K562 (cell line): ENCODE data around the gene UBE2H. TPM values are rescaled to one million over a fixed set of nuclear protein-coding genes. Genes with fewer than 3 reads are reported as not detected.

Experiments used
- DPF2 ChIP-seq: fragments of 450-650 bp; IDR thresholded peaks from 2 replicates; pipeline ENCODE4 v1.6.1; 2016
- EHMT2 ChIP-seq: fragments of 450-650 bp; IDR thresholded peaks from 2 replicates; pipeline ENCODE4 v1.6.1; 2018; ENCODE audit warnings: antibody characterized with exemption
- FIP1L1 ChIP-seq: fragments of 200-400 bp; formaldehyde crosslinking; IDR thresholded peaks from 2 replicates; pipeline ENCODE4 v1.6.1; 2018; ENCODE audit warnings: mild to moderate bottlenecking, low read depth, low read length; ENCODE audit not compliant: poor library complexity, severe bottlenecking
- GTF2A2 ChIP-seq: IDR thresholded peaks from 2 replicates; pipeline ENCODE4 v1.6.1; 2016; ENCODE audit warnings: mild to moderate bottlenecking, missing genetic modification characterization, missing compliant biosample characterization
- HNRNPUL1 ChIP-seq: fragments of 200-400 bp; formaldehyde crosslinking; IDR thresholded peaks from 2 replicates; pipeline ENCODE4 v1.6.1; 2017; ENCODE audit warnings: low read length
- MYC ChIP-seq, 2 experiments: fragments of 250-450 bp in 1 of 2; sonication (Bioruptor Pico) in 1 of 2; IDR thresholded peaks; 2 replicates each; pipeline versions ENCODE4 v1.5.1 to v1.6.1; 2012 to 2021; ENCODE audit warnings: low read depth in 2 of 2, borderline replicate concordance in 1 of 2, improper control_type of control experiment in 1 of 2, low read length in 1 of 2, mild to moderate bottlenecking in 1 of 2, moderate library complexity in 1 of 2
- POLR2B ChIP-seq: fragments of 450-650 bp; IDR thresholded peaks from 2 replicates; pipeline ENCODE4 v1.6.1; 2018; ENCODE audit warnings: low read depth; ENCODE audit not compliant: partially characterized antibody
- PURB ChIP-seq: sonication (generic); formaldehyde crosslinking; IDR thresholded peaks from 2 replicates; pipeline ENCODE4 v1.9.0; 2021; ENCODE audit warnings: low read depth, mild to moderate bottlenecking, missing genetic modification reagents
- SRSF1 ChIP-seq: fragments of 200-400 bp; formaldehyde crosslinking; IDR thresholded peaks from 2 replicates; pipeline ENCODE4 v1.6.1; 2017; ENCODE audit warnings: mild to moderate bottlenecking, low read depth, low read length, moderate library complexity
- TAF7 ChIP-seq: fragments of 450-650 bp; IDR thresholded peaks from 2 replicates; pipeline ENCODE4 v1.6.1; 2016; ENCODE audit warnings: missing genetic modification characterization, missing compliant biosample characterization
- ZBTB17 ChIP-seq: fragments of 450-650 bp; formaldehyde crosslinking; IDR thresholded peaks from 2 replicates; pipeline ENCODE4 v1.4.0; 2020; ENCODE audit warnings: mild to moderate bottlenecking
- ZBTB8A ChIP-seq: fragments of 450-650 bp; IDR thresholded peaks from 2 replicates; pipeline ENCODE4 v1.6.1; 2018; ENCODE audit warnings: mild to moderate bottlenecking, moderate library complexity; ENCODE audit not compliant: partially characterized antibody
- ZEB2 ChIP-seq: fragments of 450-650 bp; IDR thresholded peaks from 2 replicates; pipeline ENCODE4 v1.6.1; 2016
- ZNF239 ChIP-seq: fragments of 250-450 bp; sonication (Bioruptor Pico); IDR thresholded peaks from 2 replicates; pipeline ENCODE4 v1.4.0; 2020; ENCODE audit warnings: mild to moderate bottlenecking
- ZNF280A ChIP-seq: fragments of 450-650 bp; IDR thresholded peaks from 2 replicates; pipeline ENCODE4 v1.6.1; 2018; ENCODE audit warnings: mild to moderate bottlenecking, low read depth; ENCODE audit not compliant: partially characterized antibody
- ZNF444 ChIP-seq: fragments of 250-450 bp; sonication (Bioruptor Pico); IDR thresholded peaks from 2 replicates; pipeline ENCODE4 v1.4.0; 2020; ENCODE audit warnings: mild to moderate bottlenecking, moderate library complexity
- ZNF561 ChIP-seq: fragments of 450-650 bp; formaldehyde crosslinking; conservative IDR thresholded peaks from 2 replicates; pipeline ENCODE4 v1.4.0; 2020; ENCODE audit warnings: mild to moderate bottlenecking, moderate library complexity
- polyA plus RNA-seq, 8 experiments: library from polyadenylated mRNA; depleted of rRNA in 4 of 8; stranded (reverse) in 5 of 8; unstranded in 3 of 8; fragments of >200 nt; fragmentation: Nextera tagmentation in 2 of 8; fragmentation: Illumina TruSeq in 1 of 8; extraction: Ambion mirVana in 2 of 8; extraction: Trizol in 1 of 8; gene quantifications; 2 replicates each; pipeline versions ENCODE4 v1.2.1 to v1.2.3, GENCODE V29; 2011 to 2014; ENCODE audit warnings: inconsistent platforms in 1 of 8, missing spikeins in 1 of 8
- total RNA-seq, 7 experiments: library from RNA; depleted of rRNA in 6 of 7; stranded (reverse); fragments of >200 nt in 6 of 7; fragmentation: Illumina TruSeq in 2 of 7; extraction: Trizol in 2 of 7; gene quantifications; 2 replicates each; pipeline versions ENCODE4 v1.2.1 to v1.2.3, GENCODE V29; 2011 to 2021; ENCODE audit warnings: low replicate concordance in 1 of 7
- TF ChIP-seq, protein P1 (sequence below), 2 experiments: IDR thresholded peaks in 1 of 2; conservative IDR thresholded peaks in 1 of 2; 2 replicates each; pipeline ENCODE4 v1.6.1; 2016; ENCODE audit warnings: low read depth in 2 of 2, mild to moderate bottlenecking in 1 of 2, missing compliant biosample characterization in 1 of 2, missing genetic modification characterization in 1 of 2, moderate library complexity in 1 of 2
- TF ChIP-seq, protein P2 (sequence below): fragments of 250-450 bp; sonication (Bioruptor Pico); IDR thresholded peaks from 2 replicates; pipeline ENCODE4 v1.5.0; 2020; ENCODE audit warnings: mild to moderate bottlenecking, borderline replicate concordance

The UBE2H gene
- total and polyA plus RNA-seq, 9 of the 15 experiments (the other 6 are each of a cell fraction or from before 2014, with no cell fraction given), result 6.3 to 33.0 (median 13.3) TPM

- TF ChIP-seq, protein P1, sequence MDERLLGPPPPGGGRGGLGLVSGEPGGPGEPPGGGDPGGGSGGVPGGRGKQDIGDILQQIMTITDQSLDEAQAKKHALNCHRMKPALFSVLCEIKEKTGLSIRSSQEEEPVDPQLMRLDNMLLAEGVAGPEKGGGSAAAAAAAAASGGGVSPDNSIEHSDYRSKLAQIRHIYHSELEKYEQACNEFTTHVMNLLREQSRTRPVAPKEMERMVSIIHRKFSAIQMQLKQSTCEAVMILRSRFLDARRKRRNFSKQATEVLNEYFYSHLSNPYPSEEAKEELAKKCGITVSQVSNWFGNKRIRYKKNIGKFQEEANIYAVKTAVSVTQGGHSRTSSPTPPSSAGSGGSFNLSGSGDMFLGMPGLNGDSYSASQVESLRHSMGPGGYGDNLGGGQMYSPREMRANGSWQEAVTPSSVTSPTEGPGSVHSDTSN (CRISPR knock-in tag; IDR thresholded peaks at IDR 0.05; ENCODE audit: low read depth), result no peak
- TF ChIP-seq, protein P1 (tag; conservative IDR thresholded peaks at IDR 0.05; ENCODE audit: low read depth), result peak; percentile 69; the same call in 1 of the 2 replicates
- no peak for TF ChIP-seq GTF2A2 (tag)
- TF ChIP-seq, protein P2, sequence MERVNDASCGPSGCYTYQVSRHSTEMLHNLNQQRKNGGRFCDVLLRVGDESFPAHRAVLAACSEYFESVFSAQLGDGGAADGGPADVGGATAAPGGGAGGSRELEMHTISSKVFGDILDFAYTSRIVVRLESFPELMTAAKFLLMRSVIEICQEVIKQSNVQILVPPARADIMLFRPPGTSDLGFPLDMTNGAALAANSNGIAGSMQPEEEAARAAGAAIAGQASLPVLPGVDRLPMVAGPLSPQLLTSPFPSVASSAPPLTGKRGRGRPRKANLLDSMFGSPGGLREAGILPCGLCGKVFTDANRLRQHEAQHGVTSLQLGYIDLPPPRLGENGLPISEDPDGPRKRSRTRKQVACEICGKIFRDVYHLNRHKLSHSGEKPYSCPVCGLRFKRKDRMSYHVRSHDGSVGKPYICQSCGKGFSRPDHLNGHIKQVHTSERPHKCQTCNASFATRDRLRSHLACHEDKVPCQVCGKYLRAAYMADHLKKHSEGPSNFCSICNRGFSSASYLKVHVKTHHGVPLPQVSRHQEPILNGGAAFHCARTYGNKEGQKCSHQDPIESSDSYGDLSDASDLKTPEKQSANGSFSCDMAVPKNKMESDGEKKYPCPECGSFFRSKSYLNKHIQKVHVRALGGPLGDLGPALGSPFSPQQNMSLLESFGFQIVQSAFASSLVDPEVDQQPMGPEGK, result no peak
- no peak for TF ChIP-seq ZNF280A
- TF ChIP-seq ZNF239 (CRISPR knock-in tag), result no peak
- no peak for TF ChIP-seq ZNF561
- TF ChIP-seq EHMT2, result 0 out of 2 replicates have a peak, but pooled peaks have one; percentile 14
- TF ChIP-seq PURB (CRISPR knock-in tag), result no peak
- TF ChIP-seq SRSF1, result no peak
- 0 out of 2 replicates have a peak, but pooled peaks have one; percentile 7 for TF ChIP-seq TAF7 (tag)
- TF ChIP-seq ZNF444 (CRISPR knock-in tag), result no peak
- TF ChIP-seq ZBTB8A, result no peak
- no peak for TF ChIP-seq FIP1L1
- no peak for TF ChIP-seq ZBTB17
- TF ChIP-seq DPF2, result 0 out of 2 replicates have a peak, but pooled peaks have one; percentile 45
- TF ChIP-seq HNRNPUL1, result no peak
- no peak for TF ChIP-seq POLR2B
- peak; percentile 93 for TF ChIP-seq ZEB2
- no peak for TF ChIP-seq MYC (IDR thresholded peaks at IDR 0.05; ENCODE audit: low read depth, low read length)
- no peak for TF ChIP-seq MYC (CRISPR knock-in tag; IDR thresholded peaks at IDR 0.05; ENCODE audit: borderline replicate concordance, low read depth)
Measured at GRCh38 chr7:129824291-129825208, 128.2 kb downstream of the UBE2H start (continued).
